ENCODE data around the gene TLCD5. TPM values are rescaled to one million over a fixed set of nuclear protein-coding genes. Genes with fewer than 3 reads are reported as not detected.

The TLCD5 gene
- polyA plus RNA-seq, 1 experiment: 8.0 TPM

DNA sequence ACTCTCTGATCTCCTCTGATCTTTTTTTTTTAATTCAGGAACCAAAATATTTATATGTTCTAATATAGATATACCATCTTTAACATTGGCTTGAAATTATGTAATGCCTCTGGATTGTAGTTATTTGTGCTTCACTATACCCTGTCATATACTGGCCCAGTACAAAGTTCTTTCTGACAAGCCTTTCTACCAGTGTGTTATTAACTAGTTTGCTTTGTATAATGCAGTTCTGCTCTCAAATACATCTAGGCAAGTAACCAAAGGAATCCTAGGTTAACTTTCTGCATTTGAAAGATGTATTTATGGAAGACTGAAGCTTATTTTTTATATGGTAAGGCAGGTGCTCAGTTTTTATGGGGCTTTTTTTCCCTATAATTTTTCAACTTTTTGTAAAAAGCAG, 47.2 kb downstream of the TLCD5 start:
- Histone ChIP-seq H3K4me3 (ENCODE audit: low read depth, low read length) (no peak overlapping the region), H3K36me3 (ENCODE audit: control insufficient read depth, insufficient read depth, low read length) (no peaks in the 10 kb centered on the region; the same call in 1 of the 2 replicates), H3K27me3 (ENCODE audit: control insufficient read depth, insufficient read depth, low read length) (no peaks in the 10 kb centered on the region)
- ChIA-PET CTCF (no interaction called here), POLR2A (no interaction called here)
- no peak for DNase-seq (ENCODE audit: low read depth)
- TF ChIP-seq, protein P1, sequence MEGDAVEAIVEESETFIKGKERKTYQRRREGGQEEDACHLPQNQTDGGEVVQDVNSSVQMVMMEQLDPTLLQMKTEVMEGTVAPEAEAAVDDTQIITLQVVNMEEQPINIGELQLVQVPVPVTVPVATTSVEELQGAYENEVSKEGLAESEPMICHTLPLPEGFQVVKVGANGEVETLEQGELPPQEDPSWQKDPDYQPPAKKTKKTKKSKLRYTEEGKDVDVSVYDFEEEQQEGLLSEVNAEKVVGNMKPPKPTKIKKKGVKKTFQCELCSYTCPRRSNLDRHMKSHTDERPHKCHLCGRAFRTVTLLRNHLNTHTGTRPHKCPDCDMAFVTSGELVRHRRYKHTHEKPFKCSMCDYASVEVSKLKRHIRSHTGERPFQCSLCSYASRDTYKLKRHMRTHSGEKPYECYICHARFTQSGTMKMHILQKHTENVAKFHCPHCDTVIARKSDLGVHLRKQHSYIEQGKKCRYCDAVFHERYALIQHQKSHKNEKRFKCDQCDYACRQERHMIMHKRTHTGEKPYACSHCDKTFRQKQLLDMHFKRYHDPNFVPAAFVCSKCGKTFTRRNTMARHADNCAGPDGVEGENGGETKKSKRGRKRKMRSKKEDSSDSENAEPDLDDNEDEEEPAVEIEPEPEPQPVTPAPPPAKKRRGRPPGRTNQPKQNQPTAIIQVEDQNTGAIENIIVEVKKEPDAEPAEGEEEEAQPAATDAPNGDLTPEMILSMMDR (IDR thresholded peaks at IDR 0.05; ENCODE audit: insufficient read depth, low read depth, low read length): no peak

DNA sequence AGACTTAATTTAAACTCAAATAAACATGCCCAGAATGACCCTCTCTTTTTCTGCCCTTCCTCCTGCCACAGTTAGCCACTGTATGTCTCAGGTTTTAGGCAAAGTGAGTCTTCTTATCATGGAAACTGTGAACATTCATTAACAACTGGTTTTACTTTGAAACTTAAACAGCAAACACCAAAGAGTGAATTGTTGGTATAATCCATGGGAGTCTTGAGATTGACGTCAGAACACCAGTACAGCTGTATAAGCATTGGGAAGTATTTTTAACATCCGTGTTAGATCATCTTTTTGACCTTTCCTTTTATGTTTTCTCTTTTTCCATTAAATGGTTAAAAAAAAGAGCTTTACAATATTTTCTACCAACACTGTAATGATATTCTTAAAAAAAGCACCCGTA, 50.0 kb downstream of the TLCD5 start:
- TF ChIP-seq, protein P1 (IDR thresholded peaks at IDR 0.05; ENCODE audit: insufficient read depth, low read depth, low read length): no peak
- no peak for DNase-seq (ENCODE audit: low read depth)
- ChIA-PET POLR2A (no interaction called here), CTCF (interaction anchor here (0.9 to 1.3 kb wide), 2 partner anchors 13 to 26 kb away, joined by 3 to 4 read pairs; no protein-coding TSS in a partner anchor)
- Histone ChIP-seq H3K4me3 (ENCODE audit: low read depth, low read length) (no peak overlapping the region), H3K36me3 (ENCODE audit: control insufficient read depth, insufficient read depth, low read length) (no peaks in the 10 kb centered on the region; the same call in 1 of the 2 replicates), H3K27me3 (ENCODE audit: control insufficient read depth, insufficient read depth, low read length) (no peaks in the 10 kb centered on the region)

DNA sequence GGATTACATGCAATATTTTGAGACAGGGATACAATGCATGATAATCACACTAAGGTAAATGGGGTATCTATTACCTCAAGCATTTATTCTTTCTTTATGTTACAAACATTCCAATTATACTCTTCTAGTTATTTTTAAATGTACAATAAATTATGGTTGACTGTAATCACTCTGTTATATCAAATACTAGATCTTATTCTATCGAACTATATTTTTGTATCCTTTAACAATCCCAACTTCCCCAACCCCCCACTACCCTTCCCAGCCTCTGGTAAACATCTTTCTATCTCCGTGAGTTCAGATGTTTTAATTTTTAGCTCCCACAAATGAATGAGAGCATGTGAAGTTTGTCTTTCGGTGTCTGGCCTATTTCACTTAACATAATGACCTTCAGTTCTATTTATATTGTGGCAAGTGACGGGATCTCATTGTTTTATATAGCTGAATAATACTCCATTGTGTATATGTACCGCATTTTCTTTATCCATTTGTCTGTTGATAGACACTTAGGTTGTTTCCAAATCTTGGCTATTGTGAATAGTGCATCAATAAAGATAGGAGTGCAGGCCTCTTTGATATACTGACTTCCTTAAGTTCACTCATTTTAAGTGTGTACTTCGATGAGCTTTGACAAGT, 51.6 kb downstream of the TLCD5 start:
- ChIA-PET POLR2A (no interaction called here), CTCF (interaction anchor here (0.7 kb wide), 1 partner anchor 681 kb away, joined by 3 read pairs; no protein-coding TSS in a partner anchor)
- TF ChIP-seq, protein P1 (IDR thresholded peaks at IDR 0.05; ENCODE audit: insufficient read depth, low read depth, low read length): no peak
- Histone ChIP-seq H3K4me3 (ENCODE audit: low read depth, low read length) (no peak overlapping the region), H3K27me3 (ENCODE audit: control insufficient read depth, insufficient read depth, low read length) (no peaks in the 10 kb centered on the region), H3K36me3 (ENCODE audit: control insufficient read depth, insufficient read depth, low read length) (no peaks in the 10 kb centered on the region; the same call in 1 of the 2 replicates)
- DNase-seq (ENCODE audit: low read depth): no peak

DNA sequence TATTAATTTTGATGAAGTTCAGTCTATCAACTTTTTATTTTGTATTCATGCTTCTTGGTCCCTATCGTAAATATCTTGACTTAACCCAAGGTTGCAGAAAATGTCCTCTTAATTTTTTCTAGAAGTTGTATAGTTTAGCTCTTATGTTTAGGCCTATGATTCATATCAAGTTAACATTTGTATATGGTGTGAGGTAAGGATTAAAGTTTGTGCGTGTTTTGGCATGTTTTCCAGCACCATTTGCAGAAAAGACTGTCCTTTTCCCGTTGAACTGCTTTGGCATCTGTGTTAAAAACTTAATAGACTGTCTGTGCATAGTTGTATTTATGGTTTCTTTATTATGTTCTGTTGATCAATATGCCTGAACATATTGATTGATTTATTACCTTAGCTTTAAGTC, 53.4 kb downstream of the TLCD5 start:
- H3K27me3 ChIP-seq (ENCODE audit: control insufficient read depth, insufficient read depth, low read length): no peaks in the 10 kb centered on the region
- CTCF ChIA-PET: no interaction called here
- DNase-seq (ENCODE audit: low read depth): no peak
- TF ChIP-seq, protein P1 (IDR thresholded peaks at IDR 0.05; ENCODE audit: insufficient read depth, low read depth, low read length): no peak
- H3K4me3 ChIP-seq (ENCODE audit: low read depth, low read length): no peak overlapping the region
- H3K36me3 ChIP-seq (ENCODE audit: control insufficient read depth, insufficient read depth, low read length): no peaks in the 10 kb centered on the region; the same call in 1 of the 2 replicates
- POLR2A ChIA-PET: no interaction called here

DNA sequence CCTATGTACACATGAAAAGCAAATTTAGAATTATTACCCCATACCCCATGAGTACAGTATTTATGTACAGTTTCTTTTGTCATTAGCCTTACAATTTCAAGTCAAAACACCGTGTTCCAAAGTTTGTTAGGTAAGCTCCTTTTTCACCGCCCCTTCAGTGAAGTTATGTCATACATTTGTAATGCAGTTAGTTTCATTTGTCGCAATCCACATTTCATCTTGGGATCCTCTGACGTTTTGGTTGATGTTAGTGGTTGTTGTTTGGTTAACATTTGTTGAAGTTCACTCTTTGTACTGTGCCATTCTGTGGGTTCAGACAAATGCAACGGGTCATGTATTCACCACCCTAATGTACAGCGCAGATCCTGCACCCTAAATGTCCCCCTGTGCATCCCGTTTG, 56.3 kb downstream of the TLCD5 start:
- POLR2A ChIA-PET: no interaction called here
- Histone ChIP-seq H3K4me3 (ENCODE audit: low read depth, low read length) (no peak overlapping the region), H3K36me3 (ENCODE audit: control insufficient read depth, insufficient read depth, low read length) (no peaks in the 10 kb centered on the region; the same call in 1 of the 2 replicates), H3K27me3 (ENCODE audit: control insufficient read depth, insufficient read depth, low read length) (no peaks in the 10 kb centered on the region)
- TF ChIP-seq, protein P1 (IDR thresholded peaks at IDR 0.05; ENCODE audit: insufficient read depth, low read depth, low read length): no peak
- no peak for DNase-seq (ENCODE audit: low read depth)
- CTCF ChIA-PET: interaction anchor here (1.1 kb wide), 1 partner anchor 16 kb away, joined by 3 read pairs; no protein-coding TSS in a partner anchor

Small RNA genes within 50 kb of the gene (small RNA-seq; reads per million reads assigned to genes)
- 0.84 reads per million for gene RF00100 (ENCODE audit: insufficient read length, low read depth, low replicate concordance)

Other genes starting within 250 kb of the TLCD5 start
- gene TRIM29, start 187.2 kb upstream of the TLCD5 start, polyA plus RNA-seq (2011; rRNA removed): 1.3 and 1.5 TPM in 2 replicates
- gene OAF, start 114.3 kb upstream of the TLCD5 start, polyA plus RNA-seq (2011; rRNA removed): 32.8 and 47.5 TPM in 2 replicates
- 0.06 TPM in 1 of 2 replicates, not detected in the other for gene POU2F3, start 85.2 kb upstream of the TLCD5 start, polyA plus RNA-seq (2011; rRNA removed)
- gene ARHGEF12, start 11.1 kb downstream of the TLCD5 start, polyA plus RNA-seq (2011; rRNA removed): 16.9 and 31.4 TPM in 2 replicates
- gene GRIK4, start 186.4 kb downstream of the TLCD5 start, polyA plus RNA-seq (2011; rRNA removed): not detected in 2 replicates

All from BJ (cell line).